GM12875 (cell line): Measurements from ENCODE around the gene TCF7.

Experiments
- H3K4me3 ChIP-seq: one replicate; pipeline ENCODE4 v1.5.1; 2011; ENCODE audit warnings: low read depth, low read length, control low read depth
- CTCF ChIP-seq: IDR thresholded peaks from 2 replicates; pipeline ENCODE4 v1.5.1; 2011; ENCODE audit warnings: low read depth, mild to moderate bottlenecking, control low read depth, inconsistent platforms, low read length, moderate library complexity, borderline replicate concordance; ENCODE audit not compliant: insufficient read depth

TCF7 gene

GRCh38 chr5:134114886-134115805, 665 bp downstream of the TCF7 start:
- no peak for TF ChIP-seq CTCF
- H3K4me3 ChIP-seq, result peak overlapping the region; percentile 76

GRCh38 chr5:134115806-134116175, 1.3 kb downstream of the TCF7 start:
- no peak for TF ChIP-seq CTCF
- peak overlapping the region; percentile 76 for H3K4me3 ChIP-seq

- peak overlapping the region; percentile 76 for H3K4me3 ChIP-seq
Measured at GRCh38 chr5:134116286-134116685, 1.8 kb downstream of the TCF7 start.

GRCh38 chr5:134116789-134117761, 2.6 kb downstream of the TCF7 start:
- no peak overlapping the region for H3K4me3 ChIP-seq
- TF ChIP-seq CTCF, result no peak

More at GRCh38 chr5:134116286-134116685, 1.8 kb downstream of the TCF7 start:
- TF ChIP-seq CTCF, result no peak

GRCh38 chr5:134118212-134118835, 3.8 kb downstream of the TCF7 start:
- no peak overlapping the region for H3K4me3 ChIP-seq
- TF ChIP-seq CTCF, result no peak

- TF ChIP-seq CTCF, result no peak
Measured at GRCh38 chr5:134119720-134120119, 5.2 kb downstream of the TCF7 start.

More at GRCh38 chr5:134119720-134120119, 5.2 kb downstream of the TCF7 start:
- H3K4me3 ChIP-seq, result no peak overlapping the region
